Measurements from ENCODE around the gene CDH24. TPM values are rescaled to one million over a fixed set of nuclear protein-coding genes. Genes with fewer than 3 reads are reported as not detected.

The CDH24 gene
- total and polyA plus RNA-seq, 2 of the 4 experiments (the other 2 are of a cell fraction), result 3.9 to 24.4 TPM

DNA sequence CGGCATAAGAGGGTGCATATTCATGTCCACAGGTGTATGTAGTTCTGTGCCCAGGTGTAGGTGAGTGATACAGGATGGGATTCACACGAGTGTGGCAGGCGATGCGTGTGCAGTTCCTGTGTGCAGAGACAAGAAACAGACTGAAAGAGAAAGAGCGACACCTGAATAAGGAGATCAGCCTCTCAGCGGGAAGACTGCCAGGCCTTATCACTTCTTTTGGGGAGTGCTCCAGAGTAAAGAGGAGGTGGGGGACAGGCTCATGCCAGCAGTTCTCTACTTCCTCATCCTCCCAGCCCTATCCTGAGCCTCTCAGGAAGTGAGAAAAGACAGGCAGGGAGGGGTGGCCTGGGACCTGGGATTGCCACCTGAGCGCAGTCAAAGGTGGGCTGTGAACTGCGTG lies 12.5 kb downstream of the CDH24 start:
- Histone ChIP-seq H4K91ac (ENCODE audit: insufficient read depth, low read depth, low read length) (no peak overlapping the region), H3K14ac (replicated peaks; ENCODE audit: low read depth, low read length) (no peak overlapping the region), H3K4ac (ENCODE audit: low read depth, low read length) (no peak overlapping the region), H2BK120ac (ENCODE audit: low read depth, low read length) (no peak overlapping the region), H4K5ac (ENCODE audit: low read depth, low read length) (no peak overlapping the region), H3K79me1 (ENCODE audit: low read depth in 1 of 2, low read length in 2 of 2) (no peaks in the 10 kb centered on the region), H4K8ac (ENCODE audit: low read depth in 2 of 2, low read length in 2 of 2) (no peak overlapping the region), H3K4me2 (ENCODE audit: low read depth, low read length) (no peak overlapping the region), H3K4me1 (ENCODE audit: control insufficient read depth, insufficient read depth, low read length) (peaks cover 7% of the 10 kb centered on the region), H2BK20ac (ENCODE audit: low read depth, low read length) (no peak overlapping the region), H3K9me1 (ENCODE audit: insufficient read depth, low read length) (peaks cover 12% of the 10 kb centered on the region), H2AFZ (replicated peaks; ENCODE audit: low read length, poor library complexity) (no peak overlapping the region), H3K9ac (ENCODE audit: low read depth, low read length) (no peak overlapping the region), H2AK5ac (ENCODE audit: low read depth, low read length) (no peak overlapping the region), H2AK9ac (replicated peaks; ENCODE audit: low read depth, low read length, poor library complexity) (no peak overlapping the region), H3K9me3 (ENCODE audit: control insufficient read depth, insufficient read depth, low read length) (no peaks in the 10 kb centered on the region), H3K27me3 (ENCODE audit: control insufficient read depth, insufficient read depth, low read length) (no peaks in the 10 kb centered on the region), H4K20me1 (ENCODE audit: insufficient read depth, low read length) (no peaks in the 10 kb centered on the region), H3K56ac (ENCODE audit: extremely low read depth, insufficient read depth, low read length) (no peak overlapping the region), H2BK5ac (ENCODE audit: low read depth, low read length, poor library complexity, severe bottlenecking) (no peak overlapping the region), H3K36me3 (ENCODE audit: control insufficient read depth, insufficient read depth, low read length) (no peaks in the 10 kb centered on the region), H3K23ac (ENCODE audit: low read depth, low read length) (no peak overlapping the region), H3K4me3 (ENCODE audit: insufficient read depth, low read depth, low read length) (no peak overlapping the region), H3K18ac (ENCODE audit: low read depth, low read length) (no peak overlapping the region), H3K27ac (ENCODE audit: insufficient read depth, low read length) (no peak overlapping the region), H2BK15ac (ENCODE audit: low read depth, low read length) (no peak overlapping the region)
- dilution Hi-C loops (cut with HindIII; ENCODE audit: low sequenced_read_pairs, unreplicated experiment), result no loop called here
- intact Hi-C loops (cut with micrococcal nuclease), result no loop called here
- 63% methylated on average over 1 of the region's 8 CpGs; no CpG with 5 or more reads in 1 of the 2 experiments for WGBS, 2 experiments (ENCODE audit: extremely low coverage in 2 of 2, insufficient read length in 1 of 2)
- ATAC-seq (ENCODE audit: low read depth), result no peak
- ChIA-PET POLR2A (ENCODE audit: unreplicated experiment) (no interaction called here), CTCF (no interaction called here)
- no peak for DNase-seq
- in situ Hi-C loops (cut with MboI; ENCODE audit: low sequenced_read_pairs), result no loop called here
- no TSS peak for BruUV-seq (replicated peaks)
- TF ChIP-seq CEBPB (IDR thresholded peaks at IDR 0.05; ENCODE audit: low read depth, low read length) (no peak), RAD21 (IDR thresholded peaks at IDR 0.05; ENCODE audit: low read length) (no peak), BHLHE40 (IDR thresholded peaks at IDR 0.05; ENCODE audit: low read depth, low read length) (no peak)

Measured in IMR-90 (cell line).